GM19023 (cell line): ENCODE data around the gene RPL7A.
"Not testable (repeated sequence)": the region's sequence is repeated elsewhere in the genome, so short reads cannot be mapped to it uniquely, and the experiment has no call there.

Experiments used
- ATAC-seq: cut with Tn5 transposase; IDR thresholded peaks from one replicate; pipeline ENCODE4 v1.9.1; 2021; ENCODE audit warnings: mild to moderate bottlenecking, moderate library complexity; ENCODE audit not compliant: unreplicated experiment

The RPL7A gene

GRCh38 chr9:133367778-133368177 is 19.8 kb downstream of the RPL7A start:
- no peak for ATAC-seq

GRCh38 chr9:133368249-133368881 is 20.3 kb downstream of the RPL7A start:
- no peak for ATAC-seq

DNA sequence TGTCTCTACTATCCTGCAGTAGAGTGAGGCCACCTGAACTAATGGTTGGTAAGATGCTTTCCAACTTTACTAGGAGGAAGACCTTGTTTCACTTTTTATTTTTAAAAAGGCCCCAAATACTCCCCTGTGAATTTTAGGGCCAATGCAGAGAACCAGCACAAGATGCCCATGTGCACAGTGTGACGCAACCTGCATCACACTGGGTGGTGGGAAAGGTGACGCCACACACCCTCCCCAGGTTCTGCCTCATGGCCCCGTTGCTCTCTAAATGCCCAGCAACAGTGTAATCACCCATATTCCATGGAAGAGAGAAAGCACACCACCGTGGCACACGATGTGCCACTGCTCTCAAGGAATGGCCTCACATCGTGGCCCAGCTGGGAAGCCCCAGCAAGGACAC is 21.4 kb downstream of the RPL7A start:
- no peak for ATAC-seq

- ATAC-seq = no peak
Measured at GRCh38 chr9:133369933-133370332, 21.9 kb downstream of the RPL7A start.

GRCh38 chr9:133370685-133371084 is 22.7 kb downstream of the RPL7A start:
- ATAC-seq = no peak

GRCh38 chr9:133371261-133371711 is 23.3 kb downstream of the RPL7A start:
- no peak for ATAC-seq

DNA sequence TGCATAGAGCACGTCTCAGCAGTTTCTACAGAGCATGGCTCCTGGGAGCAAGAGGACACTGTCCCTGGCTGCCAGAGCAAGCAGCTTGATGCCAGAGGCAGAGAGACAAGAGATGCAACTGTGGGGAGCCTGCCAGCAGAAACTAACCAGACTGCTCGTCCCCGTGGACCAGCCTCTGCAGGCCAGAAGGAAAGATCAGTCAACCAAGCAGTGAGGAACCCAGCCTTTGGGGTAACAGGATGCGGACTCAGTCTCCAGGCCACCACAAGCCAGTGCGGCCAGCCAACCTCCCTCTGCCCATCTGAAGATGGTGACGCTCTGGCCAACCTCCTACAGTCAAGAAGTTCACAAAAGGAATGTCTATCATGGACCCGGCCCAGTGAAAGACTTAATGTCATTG is 24.1 kb downstream of the RPL7A start:
- no peak for ATAC-seq

GRCh38 chr9:133374612-133375115 is 26.6 kb downstream of the RPL7A start:
- ATAC-seq = no peak

DNA sequence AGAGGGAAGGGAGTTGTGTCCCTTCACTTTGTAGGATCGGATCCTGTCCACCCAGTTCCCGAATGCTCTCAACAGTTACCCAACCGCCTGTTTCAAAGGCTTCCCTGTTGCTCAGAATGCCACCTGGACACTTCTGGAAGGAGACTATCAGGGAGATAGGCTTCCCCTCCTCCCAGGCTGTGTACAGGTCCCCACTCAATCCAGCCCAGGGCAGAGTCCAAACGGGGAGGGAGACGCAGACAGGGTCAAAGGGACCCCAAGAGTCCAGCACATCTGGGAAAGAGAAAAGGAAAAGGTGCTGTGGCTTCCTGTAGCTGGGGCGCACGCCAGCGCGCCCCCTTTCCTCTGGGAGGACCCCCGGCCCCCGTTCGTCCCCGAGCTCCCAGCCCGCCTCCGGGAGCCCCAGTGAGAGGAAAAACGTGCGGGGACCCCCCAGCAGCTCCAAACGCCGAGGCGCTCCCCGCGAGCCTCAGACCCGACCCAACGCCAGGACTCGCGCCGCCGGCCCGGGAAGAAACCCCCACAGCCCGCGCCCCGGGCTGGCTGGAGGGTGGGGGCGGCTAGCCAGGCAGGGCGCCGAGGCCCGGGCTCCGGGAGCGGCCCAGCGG is 27.2 kb downstream of the RPL7A start:
- ATAC-seq = peak; percentile 7

DNA sequence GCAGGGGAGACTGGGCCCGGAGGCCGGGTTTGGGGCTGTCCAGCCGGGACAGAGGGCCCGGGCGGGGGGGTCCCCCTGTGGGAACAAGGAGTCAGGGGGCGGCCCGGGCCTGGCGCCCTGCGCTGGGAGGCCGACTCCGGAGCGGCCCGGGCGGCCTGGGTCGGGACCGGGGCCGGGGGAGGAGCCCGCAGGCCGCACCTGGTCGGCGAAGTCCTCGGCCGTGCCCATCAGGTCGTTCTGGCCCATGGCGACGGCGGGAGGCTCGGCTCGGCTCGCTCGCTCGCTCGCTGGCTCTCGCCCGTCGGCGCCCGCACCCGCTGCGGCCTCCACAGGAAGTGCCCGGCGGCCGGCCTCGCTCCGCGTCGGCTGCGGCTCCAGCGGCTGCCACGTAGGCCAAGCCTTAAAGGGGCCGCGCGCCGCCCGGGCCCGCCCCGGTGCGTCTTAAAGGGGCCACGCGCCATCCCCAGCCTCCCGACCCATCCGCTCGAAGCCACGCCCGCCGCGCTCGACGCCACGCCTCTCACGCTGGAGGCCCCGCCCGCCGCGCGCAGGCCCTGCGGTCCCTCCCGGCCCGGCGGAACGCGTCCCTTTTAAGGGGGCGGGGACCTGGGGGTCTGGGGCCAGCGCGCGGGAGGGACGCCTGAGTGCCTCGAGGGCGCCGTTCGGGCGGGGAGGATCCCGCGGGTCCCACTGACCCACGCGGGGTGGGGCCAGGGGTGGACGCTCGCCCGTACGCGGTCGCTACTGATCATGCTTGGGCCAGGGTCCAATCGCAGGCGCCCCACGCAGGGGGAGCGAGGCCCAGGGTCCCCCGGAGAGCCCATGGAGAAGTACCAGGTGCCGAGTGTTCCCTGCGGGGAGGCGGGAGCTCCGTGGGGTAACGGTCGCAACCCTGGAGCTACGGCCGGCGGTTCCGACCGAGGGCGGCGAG is 28.0 kb downstream of the RPL7A start, which contains the start of the genes STKLD1 and SURF4:
Gene STKLD1, plus strand, starts transcription at position 643 of the 931 bp plus-strand sequence. Its CDS starts 108 bp downstream, at position 751.
Gene SURF4, minus strand, starts transcription at position 337 of the 931 bp plus-strand sequence. Its CDS starts 91 bp downstream, at position 246.
- peak; percentile 90 for ATAC-seq

GRCh38 chr9:133377280-133377679 is 29.3 kb downstream of the RPL7A start:
- not testable (repeated sequence) for ATAC-seq

DNA sequence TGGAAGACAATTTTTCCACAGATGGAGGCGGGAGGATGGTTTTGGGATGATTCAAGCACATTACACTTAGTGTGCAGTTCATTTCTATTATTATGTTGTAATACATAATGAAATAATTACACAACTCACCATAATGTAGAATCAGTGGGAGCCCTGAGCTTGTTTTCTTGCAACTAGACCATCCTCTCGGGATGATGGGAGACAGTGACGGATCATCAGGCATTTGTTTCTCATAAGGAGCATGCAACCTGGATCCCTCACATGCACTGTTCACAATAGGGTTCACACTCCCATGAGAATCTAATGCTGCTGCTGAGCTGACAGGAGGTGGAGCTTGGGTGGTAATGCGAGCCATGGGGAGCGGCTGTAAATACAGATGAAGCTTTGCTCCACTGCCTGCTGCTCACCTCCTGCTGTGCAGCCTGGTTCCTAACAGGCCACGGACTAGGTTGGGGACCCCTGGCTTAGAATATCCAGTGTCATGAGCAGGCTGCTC is 29.8 kb downstream of the RPL7A start:
- no peak for ATAC-seq

GRCh38 chr9:133378408-133378962 is 30.5 kb downstream of the RPL7A start:
- no peak for ATAC-seq

DNA sequence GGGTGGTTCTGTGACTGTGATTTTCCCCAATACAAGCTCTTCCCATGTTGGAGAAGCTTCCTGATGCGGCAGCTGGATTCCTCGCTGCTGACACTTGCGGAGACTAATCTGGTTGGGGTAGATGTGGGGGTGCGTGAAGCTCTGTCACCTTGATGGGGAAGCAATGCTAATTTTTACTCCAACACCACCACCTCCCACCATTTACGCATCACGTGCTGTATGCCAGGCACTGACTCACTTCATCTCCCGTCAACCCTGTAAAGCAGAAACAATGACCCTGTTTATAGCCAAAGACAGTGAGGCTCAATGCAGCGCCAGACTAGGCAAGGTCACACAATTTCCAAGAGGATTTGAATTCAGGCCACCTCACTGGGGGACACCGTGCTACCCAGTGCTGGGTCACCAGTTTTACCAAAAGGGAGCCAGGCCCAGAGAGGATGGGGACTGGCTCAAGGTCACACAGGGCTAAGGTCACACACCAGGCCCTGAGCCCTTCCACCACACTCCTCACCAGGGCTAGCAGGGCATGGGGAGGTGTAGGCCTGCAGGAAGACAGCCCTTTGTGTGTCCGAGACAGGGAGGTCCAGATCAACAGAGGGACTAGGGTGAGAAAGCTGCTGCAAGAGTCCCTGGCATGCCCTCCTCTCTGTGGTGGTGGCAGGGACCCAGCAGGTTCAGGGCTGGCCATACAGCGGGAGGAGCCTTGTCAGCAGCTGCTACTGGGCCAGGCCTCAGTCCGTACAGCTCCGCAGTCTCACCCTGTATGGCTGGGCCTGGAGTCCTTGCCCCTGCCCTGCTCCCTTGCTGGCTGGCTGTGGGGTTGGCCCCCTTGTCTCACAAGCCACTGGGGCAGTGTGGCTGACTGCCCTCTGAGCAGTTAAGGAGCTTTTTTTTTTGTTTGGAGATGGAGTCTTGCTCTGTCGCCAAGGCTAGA is 31.4 kb downstream of the RPL7A start:
- ATAC-seq = no peak

GRCh38 chr9:133380734-133381133 is 32.7 kb downstream of the RPL7A start:
- no peak for ATAC-seq

- ATAC-seq = no peak
Measured at GRCh38 chr9:133382507-133383141, 34.6 kb downstream of the RPL7A start.

- no peak for ATAC-seq
Measured at GRCh38 chr9:133383438-133383837, 35.4 kb downstream of the RPL7A start.

DNA sequence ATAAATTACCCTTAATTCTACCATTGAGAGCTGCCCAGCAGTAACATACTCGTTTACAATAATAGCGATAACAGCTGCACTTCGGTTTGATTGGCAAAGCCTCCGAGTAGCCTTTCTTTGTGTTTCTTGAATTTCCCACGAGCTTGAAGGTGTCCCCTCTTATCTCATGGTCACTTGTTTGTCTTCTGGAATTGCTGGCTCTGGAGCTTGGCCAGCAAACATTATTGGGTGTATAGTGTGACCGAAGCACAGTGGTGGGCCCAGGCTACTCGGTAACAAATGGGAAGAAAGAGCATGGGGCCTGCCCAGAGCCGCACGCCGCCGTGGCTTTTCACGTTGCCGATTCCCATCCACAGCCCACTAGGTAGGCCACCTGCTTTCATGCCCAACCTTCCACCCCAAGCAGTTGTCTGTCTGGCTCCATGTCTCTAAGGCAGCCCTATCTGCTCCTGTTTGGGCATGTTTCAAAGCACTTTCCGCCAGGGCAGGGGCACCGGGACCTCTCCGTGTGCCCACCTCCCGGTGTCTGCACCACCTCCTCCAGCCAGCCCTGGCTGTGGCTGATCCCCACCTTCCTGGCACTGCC is 36.8 kb downstream of the RPL7A start:
- ATAC-seq = no peak

- ATAC-seq = no peak
Measured at GRCh38 chr9:133385452-133385851, 37.4 kb downstream of the RPL7A start.
